ENCODE results near the gene APOBEC3H. TPM values are rescaled to one million over a fixed set of nuclear protein-coding genes. Genes with fewer than 3 reads are reported as not detected.
A peak's percentile ranks its signal among the peaks of the same experiment; 100 is the strongest.
"Not testable (repeated sequence)": the region's sequence is repeated elsewhere in the genome, so short reads cannot be mapped to it uniquely, and the experiment has no call there.

The APOBEC3H gene
- total and polyA plus RNA-seq, 2 experiments from 2014 or later = not detected

DNA sequence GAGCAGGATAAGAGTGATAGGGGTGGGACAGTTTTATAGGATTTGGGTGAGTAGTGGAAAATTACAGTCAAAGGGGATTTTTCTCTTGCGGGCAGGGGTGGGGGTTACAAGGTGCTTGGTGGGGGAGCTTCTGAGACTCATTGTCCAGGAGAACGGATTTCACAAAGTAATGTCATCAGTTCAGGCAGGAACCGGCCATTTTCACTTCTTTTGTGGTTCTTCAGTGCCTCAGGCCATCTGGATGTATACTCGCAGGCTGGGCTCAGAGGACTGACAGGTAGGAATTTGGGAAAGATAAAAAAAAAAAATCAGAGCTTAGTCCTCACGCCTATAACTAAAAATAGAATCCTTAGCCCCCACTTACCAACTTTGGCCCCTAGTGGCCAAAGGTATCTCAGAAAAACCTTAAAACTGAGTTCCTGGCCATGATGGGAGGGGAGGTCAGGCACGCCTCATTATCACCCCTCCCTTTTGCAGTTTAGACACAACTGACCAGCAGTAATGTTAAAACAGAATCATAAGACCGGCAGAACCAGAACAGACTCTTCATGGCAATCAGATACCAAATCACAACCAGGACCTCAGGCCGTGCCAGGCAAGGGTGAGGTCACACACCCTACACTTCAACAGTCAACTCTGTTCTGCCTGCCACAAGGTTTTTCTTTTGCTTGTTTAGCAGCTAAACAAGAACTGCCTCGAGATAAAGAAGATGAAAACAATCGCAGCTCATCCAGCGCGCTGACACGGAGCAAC is 28.8 kb upstream of the APOBEC3H start:
- no peaks in the 10 kb centered on the region for H3K79me2 ChIP-seq (replicated peaks; ENCODE audit: insufficient read depth)
- no peak overlapping the region for H3K4me2 ChIP-seq
- peaks cover 9% of the 10 kb centered on the region; the same call in 1 of the 2 replicates for H3K4me1 ChIP-seq (ENCODE audit: insufficient read depth)
- H3F3A ChIP-seq (replicated peaks; ENCODE audit: low read depth) = no peaks in the 10 kb centered on the region
- H3K36me3 ChIP-seq (ENCODE audit: insufficient read depth) = no peaks in the 10 kb centered on the region
- H3K4me3 ChIP-seq = no peak overlapping the region
- ATAC-seq (peak; percentile 38; the same call in 1 of the 3 replicates), DNase-seq (ENCODE audit: low spot score) (no peak)
- Mint-ChIP-seq H3K27ac (no peak overlapping the region), H3K9me3 (no peaks in the 10 kb centered on the region; the same call in 2 of the 3 replicates), H3K27me3 (ENCODE audit: insufficient read depth, low read depth, poor library complexity) (peaks cover 7% of the 10 kb centered on the region), H3K4me3 (no peak overlapping the region), H3K36me3 (ENCODE audit: low read depth) (no peaks in the 10 kb centered on the region), H3K4me1 (peaks cover 20% of the 10 kb centered on the region)
- no peaks in the 10 kb centered on the region for H4K20me1 ChIP-seq (replicated peaks; ENCODE audit: insufficient read depth)
- no peaks in the 10 kb centered on the region for H3K27me3 ChIP-seq (ENCODE audit: insufficient read depth)
- H3K9me2 ChIP-seq (ENCODE audit: insufficient read depth) = no peaks in the 10 kb centered on the region
- TF ChIP-seq, protein P1, sequence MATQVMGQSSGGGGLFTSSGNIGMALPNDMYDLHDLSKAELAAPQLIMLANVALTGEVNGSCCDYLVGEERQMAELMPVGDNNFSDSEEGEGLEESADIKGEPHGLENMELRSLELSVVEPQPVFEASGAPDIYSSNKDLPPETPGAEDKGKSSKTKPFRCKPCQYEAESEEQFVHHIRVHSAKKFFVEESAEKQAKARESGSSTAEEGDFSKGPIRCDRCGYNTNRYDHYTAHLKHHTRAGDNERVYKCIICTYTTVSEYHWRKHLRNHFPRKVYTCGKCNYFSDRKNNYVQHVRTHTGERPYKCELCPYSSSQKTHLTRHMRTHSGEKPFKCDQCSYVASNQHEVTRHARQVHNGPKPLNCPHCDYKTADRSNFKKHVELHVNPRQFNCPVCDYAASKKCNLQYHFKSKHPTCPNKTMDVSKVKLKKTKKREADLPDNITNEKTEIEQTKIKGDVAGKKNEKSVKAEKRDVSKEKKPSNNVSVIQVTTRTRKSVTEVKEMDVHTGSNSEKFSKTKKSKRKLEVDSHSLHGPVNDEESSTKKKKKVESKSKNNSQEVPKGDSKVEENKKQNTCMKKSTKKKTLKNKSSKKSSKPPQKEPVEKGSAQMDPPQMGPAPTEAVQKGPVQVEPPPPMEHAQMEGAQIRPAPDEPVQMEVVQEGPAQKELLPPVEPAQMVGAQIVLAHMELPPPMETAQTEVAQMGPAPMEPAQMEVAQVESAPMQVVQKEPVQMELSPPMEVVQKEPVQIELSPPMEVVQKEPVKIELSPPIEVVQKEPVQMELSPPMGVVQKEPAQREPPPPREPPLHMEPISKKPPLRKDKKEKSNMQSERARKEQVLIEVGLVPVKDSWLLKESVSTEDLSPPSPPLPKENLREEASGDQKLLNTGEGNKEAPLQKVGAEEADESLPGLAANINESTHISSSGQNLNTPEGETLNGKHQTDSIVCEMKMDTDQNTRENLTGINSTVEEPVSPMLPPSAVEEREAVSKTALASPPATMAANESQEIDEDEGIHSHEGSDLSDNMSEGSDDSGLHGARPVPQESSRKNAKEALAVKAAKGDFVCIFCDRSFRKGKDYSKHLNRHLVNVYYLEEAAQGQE (IDR thresholded peaks at IDR 0.05; ENCODE audit: unreplicated experiment) = no peak
- TF ChIP-seq, protein P2, sequence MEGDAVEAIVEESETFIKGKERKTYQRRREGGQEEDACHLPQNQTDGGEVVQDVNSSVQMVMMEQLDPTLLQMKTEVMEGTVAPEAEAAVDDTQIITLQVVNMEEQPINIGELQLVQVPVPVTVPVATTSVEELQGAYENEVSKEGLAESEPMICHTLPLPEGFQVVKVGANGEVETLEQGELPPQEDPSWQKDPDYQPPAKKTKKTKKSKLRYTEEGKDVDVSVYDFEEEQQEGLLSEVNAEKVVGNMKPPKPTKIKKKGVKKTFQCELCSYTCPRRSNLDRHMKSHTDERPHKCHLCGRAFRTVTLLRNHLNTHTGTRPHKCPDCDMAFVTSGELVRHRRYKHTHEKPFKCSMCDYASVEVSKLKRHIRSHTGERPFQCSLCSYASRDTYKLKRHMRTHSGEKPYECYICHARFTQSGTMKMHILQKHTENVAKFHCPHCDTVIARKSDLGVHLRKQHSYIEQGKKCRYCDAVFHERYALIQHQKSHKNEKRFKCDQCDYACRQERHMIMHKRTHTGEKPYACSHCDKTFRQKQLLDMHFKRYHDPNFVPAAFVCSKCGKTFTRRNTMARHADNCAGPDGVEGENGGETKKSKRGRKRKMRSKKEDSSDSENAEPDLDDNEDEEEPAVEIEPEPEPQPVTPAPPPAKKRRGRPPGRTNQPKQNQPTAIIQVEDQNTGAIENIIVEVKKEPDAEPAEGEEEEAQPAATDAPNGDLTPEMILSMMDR (conservative IDR thresholded peaks at IDR 0.05; ENCODE audit: low read depth in 2 of 2) = peak in 1 of 2 experiments; percentile 43; a peak in 2 of 4 replicates
- no peak overlapping the region; the same call in 1 of the 2 replicates for H2AFZ ChIP-seq
- H3K27ac ChIP-seq (ENCODE audit: low read depth) = no peak overlapping the region

DNA sequence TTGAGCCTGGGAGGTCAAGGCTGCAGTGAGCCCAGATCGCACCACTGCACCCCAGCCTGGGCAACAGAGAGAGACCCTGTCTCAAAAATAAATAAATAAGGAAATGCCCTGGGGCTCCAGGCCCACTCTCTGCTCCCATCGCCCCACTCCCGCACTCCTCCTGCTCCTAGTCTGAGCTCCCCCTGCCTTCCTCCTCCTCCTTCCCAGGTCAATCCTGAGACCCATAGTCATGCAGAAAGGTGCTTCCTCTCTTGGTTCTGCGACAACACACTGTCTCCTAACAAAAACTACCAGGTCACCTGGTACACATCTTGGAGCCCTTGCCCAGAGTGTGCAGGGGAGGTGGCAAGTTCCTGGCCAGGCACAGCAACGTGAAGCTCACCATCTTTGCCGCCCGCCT is 26.9 kb upstream of the APOBEC3H start:
- no peak overlapping the region for H3K4me3 Mint-ChIP-seq
- H3K4me1 Mint-ChIP-seq = peaks cover 31% of the 10 kb centered on the region
- H4K20me1 ChIP-seq (replicated peaks; ENCODE audit: insufficient read depth) = no peaks in the 10 kb centered on the region
- ATAC-seq (peak; percentile 51), DNase-seq (ENCODE audit: low spot score) (no peak)
- TF ChIP-seq ZNF114 (CRISPR knock-in tag; IDR thresholded peaks at IDR 0.05) = no peak
- TF ChIP-seq NANOG (IDR thresholded peaks at IDR 0.05; ENCODE audit: borderline replicate concordance) = no peak
- TF ChIP-seq ZNF331 (CRISPR knock-in tag; IDR thresholded peaks at IDR 0.05; ENCODE audit: low read depth) = no peak
- H3K36me3 ChIP-seq (ENCODE audit: insufficient read depth) = no peaks in the 10 kb centered on the region
- H2AFZ ChIP-seq = no peak overlapping the region
- H3K9me2 ChIP-seq (ENCODE audit: insufficient read depth) = no peaks in the 10 kb centered on the region
- no peaks in the 10 kb centered on the region for H3K79me2 ChIP-seq (replicated peaks; ENCODE audit: insufficient read depth)
- no peaks in the 10 kb centered on the region; the same call in 2 of the 3 replicates for H3K9me3 Mint-ChIP-seq
- no peak overlapping the region for H3K4me3 ChIP-seq
- H3K27me3 ChIP-seq (ENCODE audit: insufficient read depth) = no peaks in the 10 kb centered on the region
- no peak overlapping the region for H3K4me2 ChIP-seq
- no peaks in the 10 kb centered on the region for H3F3A ChIP-seq (replicated peaks; ENCODE audit: low read depth)
- H3K36me3 Mint-ChIP-seq (ENCODE audit: low read depth) = no peaks in the 10 kb centered on the region
- no peak overlapping the region for H3K27ac ChIP-seq (ENCODE audit: low read depth)
- peaks cover 12% of the 10 kb centered on the region for H3K27me3 Mint-ChIP-seq (ENCODE audit: insufficient read depth, low read depth, poor library complexity)
- H3K27ac Mint-ChIP-seq = no peak overlapping the region
- peaks cover 17% of the 10 kb centered on the region for H3K4me1 ChIP-seq (ENCODE audit: insufficient read depth)

DNA sequence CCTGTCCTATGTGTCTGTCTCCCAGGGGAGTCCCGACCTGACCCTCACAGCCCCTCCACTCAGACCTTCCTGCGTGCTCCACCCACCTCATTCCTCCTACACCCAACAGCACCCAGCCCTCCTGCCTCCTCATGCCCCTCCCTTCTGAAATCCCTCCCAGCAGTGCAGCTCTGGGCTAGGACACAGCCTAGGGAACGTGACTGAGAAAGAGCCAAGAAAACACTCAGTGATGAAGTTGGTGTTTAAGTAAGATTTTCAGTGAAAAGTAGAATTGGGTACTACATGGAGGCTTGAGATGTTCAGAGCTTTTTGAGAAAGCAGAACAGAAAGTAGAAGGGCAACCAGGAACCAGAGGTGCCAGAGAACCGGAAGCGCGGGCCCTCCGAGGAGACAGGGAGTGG is 24.5 kb upstream of the APOBEC3H start:
- DNase-seq (ENCODE audit: low spot score); H3K27ac Mint-ChIP-seq; H4K20me1 ChIP-seq (replicated peaks; ENCODE audit: insufficient read depth); H3K4me3 Mint-ChIP-seq; H3K9me2 ChIP-seq (ENCODE audit: insufficient read depth); ATAC-seq; H3K79me2 ChIP-seq (replicated peaks; ENCODE audit: insufficient read depth); H2AFZ ChIP-seq; H3K4me2 ChIP-seq; H3K36me3 Mint-ChIP-seq (ENCODE audit: low read depth); H3F3A ChIP-seq (replicated peaks; ENCODE audit: low read depth); H3K27ac ChIP-seq (ENCODE audit: low read depth); H3K36me3 ChIP-seq (ENCODE audit: insufficient read depth); H3K9me3 Mint-ChIP-seq; H3K27me3 ChIP-seq (ENCODE audit: insufficient read depth); H3K4me3 ChIP-seq: not testable (repeated sequence)
- H3K4me1 Mint-ChIP-seq = peaks cover 41% of the 10 kb centered on the region
- H3K4me1 ChIP-seq (ENCODE audit: insufficient read depth) = peaks cover 17% of the 10 kb centered on the region
- peaks cover 18% of the 10 kb centered on the region for H3K27me3 Mint-ChIP-seq (ENCODE audit: insufficient read depth, low read depth, poor library complexity)
